Measurements from ENCODE around the gene CDH26. TPM values are rescaled to one million over a fixed set of nuclear protein-coding genes. Genes with fewer than 3 reads are reported as not detected.
A peak's percentile ranks its signal among the peaks of the same experiment; 100 is the strongest.

CDH26 gene
- total and polyA plus RNA-seq, 2 experiments from 2014 or later: 2.0 TPM

DNA sequence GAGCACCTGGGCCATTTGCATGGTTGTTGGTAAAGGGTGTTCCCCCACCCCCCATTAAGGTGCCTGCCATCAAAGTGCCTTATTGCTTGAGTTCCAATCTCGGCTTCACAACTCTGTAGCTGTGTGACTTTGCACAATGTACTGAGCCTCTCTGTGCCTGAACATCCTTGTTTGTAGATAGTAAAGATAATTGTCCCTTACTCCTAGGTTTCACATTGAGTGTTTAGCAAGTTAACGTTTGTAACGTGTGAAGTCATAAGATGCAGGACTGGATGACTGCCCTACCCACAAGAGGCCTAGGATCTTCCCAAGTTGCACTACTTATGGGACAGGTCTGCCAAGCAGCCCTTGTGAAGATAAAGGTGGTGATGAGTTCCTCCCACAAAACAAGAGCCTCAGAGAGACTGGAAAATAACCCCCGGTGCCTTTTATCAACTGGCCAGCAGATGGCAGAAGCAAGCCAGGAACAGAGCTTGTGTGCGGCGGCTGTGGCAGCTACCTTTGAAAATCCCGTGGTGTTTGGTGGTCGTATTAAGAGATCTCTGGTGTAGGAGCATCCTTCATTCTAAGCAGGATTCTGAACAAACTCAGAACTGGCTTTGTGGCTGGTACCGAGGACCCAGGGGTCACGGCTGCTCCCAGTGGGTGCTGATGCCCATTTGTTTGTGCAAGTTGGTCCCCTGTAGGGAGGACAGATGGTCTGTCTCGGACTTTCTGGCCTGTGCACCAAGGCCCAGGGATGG, 99.1 kb downstream of the CDH26 start:
- H3K27ac Mint-ChIP-seq: peak overlapping the region; percentile 80; the same call in 1 of the 2 replicates
- Histone ChIP-seq H3K4me3 (no peak overlapping the region), H3K36me3 (ENCODE audit: insufficient read depth) (no peaks in the 10 kb centered on the region), H3K9me2 (ENCODE audit: insufficient read depth) (no peaks in the 10 kb centered on the region), H3K4me1 (ENCODE audit: insufficient read depth) (peaks cover 13% of the 10 kb centered on the region), H3K27me3 (ENCODE audit: insufficient read depth) (no peaks in the 10 kb centered on the region), H4K20me1 (replicated peaks; ENCODE audit: insufficient read depth) (no peaks in the 10 kb centered on the region), H3K4me2 (no peak overlapping the region), H3K79me2 (replicated peaks; ENCODE audit: insufficient read depth) (no peaks in the 10 kb centered on the region), H3F3A (replicated peaks; ENCODE audit: low read depth) (no peaks in the 10 kb centered on the region), H2AFZ (no peak overlapping the region), H3K27ac (ENCODE audit: low read depth) (no peak overlapping the region)
- no peaks in the 10 kb centered on the region; the same call in 2 of the 3 replicates for H3K9me3 Mint-ChIP-seq
- DNase-seq (ENCODE audit: low spot score): peak; percentile 86
- peaks cover 12% of the 10 kb centered on the region for H3K27me3 Mint-ChIP-seq (ENCODE audit: insufficient read depth, low read depth, poor library complexity)
- TF ChIP-seq CTCF (conservative IDR thresholded peaks at IDR 0.05; ENCODE audit: low read depth in 2 of 2): peak; percentile 80 to 86
- no peak for TF ChIP-seq STAT1 (IDR thresholded peaks at IDR 0.05; ENCODE audit: unreplicated experiment)
- no peaks in the 10 kb centered on the region for H3K36me3 Mint-ChIP-seq (ENCODE audit: low read depth)
- peaks cover 9% of the 10 kb centered on the region for H3K4me1 Mint-ChIP-seq
- H3K4me3 Mint-ChIP-seq: no peak overlapping the region
- ATAC-seq: peak; percentile 75

- Mint-ChIP-seq H3K27ac (peak overlapping the region; percentile 80), H3K4me3 (no peak overlapping the region), H3K27me3 (ENCODE audit: insufficient read depth, low read depth, poor library complexity) (peaks cover 12% of the 10 kb centered on the region), H3K4me1 (peaks cover 9% of the 10 kb centered on the region), H3K36me3 (ENCODE audit: low read depth) (no peaks in the 10 kb centered on the region), H3K9me3 (no peaks in the 10 kb centered on the region; the same call in 2 of the 3 replicates)
- no peaks in the 10 kb centered on the region for H3K9me2 ChIP-seq (ENCODE audit: insufficient read depth)
- peaks cover 13% of the 10 kb centered on the region for H3K4me1 ChIP-seq (ENCODE audit: insufficient read depth)
- DNase-seq (ENCODE audit: low spot score): peak; percentile 45
- peak; percentile 83 for ATAC-seq
- no peak overlapping the region for H3K27ac ChIP-seq (ENCODE audit: low read depth)
- H2AFZ ChIP-seq: peak overlapping the region; percentile 81
- H3K4me3 ChIP-seq: no peak overlapping the region
- H3K79me2 ChIP-seq (replicated peaks; ENCODE audit: insufficient read depth): no peaks in the 10 kb centered on the region
- H3K36me3 ChIP-seq (ENCODE audit: insufficient read depth): no peaks in the 10 kb centered on the region
- H3F3A ChIP-seq (replicated peaks; ENCODE audit: low read depth): no peaks in the 10 kb centered on the region
- H4K20me1 ChIP-seq (replicated peaks; ENCODE audit: insufficient read depth): no peaks in the 10 kb centered on the region
- H3K27me3 ChIP-seq (ENCODE audit: insufficient read depth): no peaks in the 10 kb centered on the region
- H3K4me2 ChIP-seq: no peak overlapping the region
- TF ChIP-seq POLR2AphosphoS5 (IDR thresholded peaks at IDR 0.05; ENCODE audit: low read depth) (no peak), REST (IDR thresholded peaks at IDR 0.05; ENCODE audit: unreplicated experiment) (no peak), EZH2phosphoT487 (IDR thresholded peaks at IDR 0.05; ENCODE audit: unreplicated experiment) (no peak), CREB1 (CRISPR knock-in tag; IDR thresholded peaks at IDR 0.05; ENCODE audit: low read depth) (no peak)
- TF ChIP-seq, protein P1, sequence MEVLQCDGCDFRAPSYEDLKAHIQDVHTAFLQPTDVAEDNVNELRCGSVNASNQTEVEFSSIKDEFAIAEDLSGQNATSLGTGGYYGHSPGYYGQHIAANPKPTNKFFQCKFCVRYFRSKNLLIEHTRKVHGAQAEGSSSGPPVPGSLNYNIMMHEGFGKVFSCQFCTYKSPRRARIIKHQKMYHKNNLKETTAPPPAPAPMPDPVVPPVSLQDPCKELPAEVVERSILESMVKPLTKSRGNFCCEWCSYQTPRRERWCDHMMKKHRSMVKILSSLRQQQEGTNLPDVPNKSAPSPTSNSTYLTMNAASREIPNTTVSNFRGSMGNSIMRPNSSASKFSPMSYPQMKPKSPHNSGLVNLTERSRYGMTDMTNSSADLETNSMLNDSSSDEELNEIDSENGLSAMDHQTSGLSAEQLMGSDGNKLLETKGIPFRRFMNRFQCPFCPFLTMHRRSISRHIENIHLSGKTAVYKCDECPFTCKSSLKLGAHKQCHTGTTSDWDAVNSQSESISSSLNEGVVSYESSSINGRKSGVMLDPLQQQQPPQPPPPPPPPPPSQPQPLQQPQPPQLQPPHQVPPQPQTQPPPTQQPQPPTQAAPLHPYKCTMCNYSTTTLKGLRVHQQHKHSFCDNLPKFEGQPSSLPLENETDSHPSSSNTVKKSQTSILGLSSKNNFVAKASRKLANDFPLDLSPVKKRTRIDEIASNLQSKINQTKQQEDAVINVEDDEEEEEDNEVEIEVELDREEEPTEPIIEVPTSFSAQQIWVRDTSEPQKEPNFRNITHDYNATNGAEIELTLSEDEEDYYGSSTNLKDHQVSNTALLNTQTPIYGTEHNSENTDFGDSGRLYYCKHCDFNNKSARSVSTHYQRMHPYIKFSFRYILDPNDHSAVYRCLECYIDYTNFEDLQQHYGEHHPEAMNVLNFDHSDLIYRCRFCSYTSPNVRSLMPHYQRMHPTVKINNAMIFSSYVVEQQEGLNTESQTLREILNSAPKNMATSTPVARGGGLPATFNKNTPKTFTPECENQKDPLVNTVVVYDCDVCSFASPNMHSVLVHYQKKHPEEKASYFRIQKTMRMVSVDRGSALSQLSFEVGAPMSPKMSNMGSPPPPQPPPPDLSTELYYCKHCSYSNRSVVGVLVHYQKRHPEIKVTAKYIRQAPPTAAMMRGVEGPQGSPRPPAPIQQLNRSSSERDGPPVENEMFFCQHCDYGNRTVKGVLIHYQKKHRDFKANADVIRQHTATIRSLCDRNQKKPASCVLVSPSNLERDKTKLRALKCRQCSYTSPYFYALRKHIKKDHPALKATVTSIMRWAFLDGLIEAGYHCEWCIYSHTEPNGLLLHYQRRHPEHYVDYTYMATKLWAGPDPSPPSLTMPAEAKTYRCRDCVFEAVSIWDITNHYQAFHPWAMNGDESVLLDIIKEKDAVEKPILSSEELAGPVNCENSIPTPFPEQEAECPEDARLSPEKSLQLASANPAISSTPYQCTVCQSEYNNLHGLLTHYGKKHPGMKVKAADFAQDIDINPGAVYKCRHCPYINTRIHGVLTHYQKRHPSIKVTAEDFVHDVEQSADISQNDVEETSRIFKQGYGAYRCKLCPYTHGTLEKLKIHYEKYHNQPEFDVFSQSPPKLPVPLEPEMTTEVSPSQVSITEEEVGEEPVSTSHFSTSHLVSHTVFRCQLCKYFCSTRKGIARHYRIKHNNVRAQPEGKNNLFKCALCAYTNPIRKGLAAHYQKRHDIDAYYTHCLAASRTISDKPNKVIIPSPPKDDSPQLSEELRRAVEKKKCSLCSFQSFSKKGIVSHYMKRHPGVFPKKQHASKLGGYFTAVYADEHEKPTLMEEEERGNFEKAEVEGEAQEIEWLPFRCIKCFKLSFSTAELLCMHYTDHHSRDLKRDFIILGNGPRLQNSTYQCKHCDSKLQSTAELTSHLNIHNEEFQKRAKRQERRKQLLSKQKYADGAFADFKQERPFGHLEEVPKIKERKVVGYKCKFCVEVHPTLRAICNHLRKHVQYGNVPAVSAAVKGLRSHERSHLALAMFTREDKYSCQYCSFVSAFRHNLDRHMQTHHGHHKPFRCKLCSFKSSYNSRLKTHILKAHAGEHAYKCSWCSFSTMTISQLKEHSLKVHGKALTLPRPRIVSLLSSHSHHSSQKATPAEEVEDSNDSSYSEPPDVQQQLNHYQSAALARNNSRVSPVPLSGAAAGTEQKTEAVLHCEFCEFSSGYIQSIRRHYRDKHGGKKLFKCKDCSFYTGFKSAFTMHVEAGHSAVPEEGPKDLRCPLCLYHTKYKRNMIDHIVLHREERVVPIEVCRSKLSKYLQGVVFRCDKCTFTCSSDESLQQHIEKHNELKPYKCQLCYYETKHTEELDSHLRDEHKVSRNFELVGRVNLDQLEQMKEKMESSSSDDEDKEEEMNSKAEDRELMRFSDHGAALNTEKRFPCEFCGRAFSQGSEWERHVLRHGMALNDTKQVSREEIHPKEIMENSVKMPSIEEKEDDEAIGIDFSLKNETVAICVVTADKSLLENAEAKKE (CRISPR knock-in tag; IDR thresholded peaks at IDR 0.05): no peak
Measured at GRCh38 chr20:60057866-60058807, 99.9 kb downstream of the CDH26 start.
